SK-N-SH treated with all-trans-retinoic acid at 6 μM for 48 hours (cell line): ENCODE data around the gene MPP7.
"Not testable (repeated sequence)": the region's sequence is repeated elsewhere in the genome, so short reads cannot be mapped to it uniquely, and the experiment has no call there.

Source experiments
- ATAC-seq: fragments of 200-7000 bp; cut with Tn5 transposase; 3 replicates; pipeline ENCODE4 v1.9.1; 2020; ENCODE audit warnings: mild to moderate bottlenecking, moderate library complexity
- ARNTL ChIP-seq: fragments of 450-650 bp; formaldehyde crosslinking; IDR thresholded peaks from 2 replicates; pipeline ENCODE4 v1.5.0; 2020; ENCODE audit warnings: low read depth, mild to moderate bottlenecking, moderate library complexity, borderline replicate concordance
- BACH2 ChIP-seq: fragments of 250-450 bp; sonication (Bioruptor Pico); IDR thresholded peaks from 2 replicates; pipeline ENCODE4 v1.9.0; 2021; ENCODE audit warnings: mild to moderate bottlenecking, borderline replicate concordance
- CSDC2 ChIP-seq: fragments of 250-450 bp; sonication (Bioruptor Pico); IDR thresholded peaks from 2 replicates; pipeline ENCODE4 v1.5.0; 2020; ENCODE audit warnings: mild to moderate bottlenecking, moderate library complexity
- GLIS3 ChIP-seq: fragments of 250-450 bp; sonication (Bioruptor Pico); IDR thresholded peaks from 2 replicates; pipeline ENCODE4 v1.5.0; 2020; ENCODE audit warnings: mild to moderate bottlenecking, moderate library complexity
- ISL1 ChIP-seq: fragments of 250-450 bp; sonication (Bioruptor Pico); IDR thresholded peaks from 2 replicates; pipeline ENCODE4 v2.1.2; 2022; ENCODE audit warnings: mild to moderate bottlenecking, moderate library complexity
- OSR1 ChIP-seq: fragments of 250-450 bp; sonication (Bioruptor Pico); IDR thresholded peaks from 2 replicates; pipeline ENCODE4 v1.8.0; 2022; ENCODE audit warnings: moderate library complexity, mild to moderate bottlenecking, inconsistent platforms
- PATZ1 ChIP-seq: fragments of 250-450 bp; sonication (Bioruptor Pico); IDR thresholded peaks from 2 replicates; pipeline ENCODE4 v1.8.0; 2020; ENCODE audit warnings: mild to moderate bottlenecking, moderate library complexity, borderline replicate concordance
- POU6F1 ChIP-seq: fragments of 250-450 bp; sonication (Bioruptor Pico); IDR thresholded peaks from 2 replicates; pipeline ENCODE4 v1.8.0; 2021; ENCODE audit warnings: low read depth, mild to moderate bottlenecking, moderate library complexity, borderline replicate concordance
- PPARA ChIP-seq: fragments of 250-450 bp; sonication (Bioruptor Pico); IDR thresholded peaks from 2 replicates; pipeline ENCODE4 v1.5.0; 2020; ENCODE audit warnings: mild to moderate bottlenecking, borderline replicate concordance
- RARB ChIP-seq: fragments of 250-450 bp; sonication (Bioruptor Pico); IDR thresholded peaks from 2 replicates; pipeline ENCODE4 v1.8.0; 2021; ENCODE audit warnings: mild to moderate bottlenecking, moderate library complexity
- TCF4 ChIP-seq: fragments of 250-450 bp; sonication (Bioruptor Pico); IDR thresholded peaks from 2 replicates; pipeline ENCODE4 v1.8.0; 2021; ENCODE audit warnings: mild to moderate bottlenecking, moderate library complexity, borderline replicate concordance
- TOX ChIP-seq: fragments of 250-450 bp; sonication (Bioruptor Pico); IDR thresholded peaks from 2 replicates; pipeline ENCODE4 v1.8.0; 2021; ENCODE audit warnings: mild to moderate bottlenecking, moderate library complexity, borderline replicate concordance
- ZC3H10 ChIP-seq: fragments of 250-450 bp; sonication (Bioruptor Pico); IDR thresholded peaks from 2 replicates; pipeline ENCODE4 v1.5.1; 2021; ENCODE audit warnings: mild to moderate bottlenecking, moderate library complexity
- ZFP3 ChIP-seq: fragments of 250-450 bp; sonication (Bioruptor Pico); IDR thresholded peaks from 2 replicates; pipeline ENCODE4 v1.5.0; 2020; ENCODE audit warnings: mild to moderate bottlenecking, moderate library complexity
- ZFP30 ChIP-seq: fragments of 450-650 bp; formaldehyde crosslinking; IDR thresholded peaks from 2 replicates; pipeline ENCODE4 v1.5.0; 2022; ENCODE audit warnings: mild to moderate bottlenecking, moderate library complexity
- ZNF565 ChIP-seq: fragments of 450-650 bp; formaldehyde crosslinking; conservative IDR thresholded peaks from 2 replicates; pipeline ENCODE4 v1.5.0; 2020; ENCODE audit warnings: low read depth, mild to moderate bottlenecking, moderate library complexity
- ZNF70 ChIP-seq: fragments of 450-650 bp; formaldehyde crosslinking; IDR thresholded peaks from 2 replicates; pipeline ENCODE4 v1.5.0; 2020; ENCODE audit warnings: mild to moderate bottlenecking, moderate library complexity
- ZNF8 ChIP-seq: fragments of 450-650 bp; formaldehyde crosslinking; IDR thresholded peaks from 2 replicates; pipeline ENCODE4 v1.5.0; 2020; ENCODE audit warnings: mild to moderate bottlenecking, moderate library complexity
- TF ChIP-seq, protein P1 (sequence below): fragments of 250-450 bp; sonication (Bioruptor Pico); IDR thresholded peaks from 2 replicates; pipeline ENCODE4 v1.5.1; 2020; ENCODE audit warnings: low read depth, mild to moderate bottlenecking, moderate library complexity
- TF ChIP-seq, protein P2 (sequence below): fragments of 250-450 bp; sonication (Bioruptor Pico); IDR thresholded peaks from 2 replicates; pipeline ENCODE4 v1.5.0; 2020; ENCODE audit warnings: mild to moderate bottlenecking, moderate library complexity
- TF ChIP-seq, protein P3 (sequence below): fragments of 250-450 bp; sonication (Bioruptor Pico); IDR thresholded peaks from 2 replicates; pipeline ENCODE4 v1.5.1; 2021; ENCODE audit warnings: mild to moderate bottlenecking, moderate library complexity

MPP7 gene

GRCh38 chr10:28343987-28344895, 41.4 kb upstream of the MPP7 start:
- ATAC-seq = no peak
- TF ChIP-seq, protein P1, sequence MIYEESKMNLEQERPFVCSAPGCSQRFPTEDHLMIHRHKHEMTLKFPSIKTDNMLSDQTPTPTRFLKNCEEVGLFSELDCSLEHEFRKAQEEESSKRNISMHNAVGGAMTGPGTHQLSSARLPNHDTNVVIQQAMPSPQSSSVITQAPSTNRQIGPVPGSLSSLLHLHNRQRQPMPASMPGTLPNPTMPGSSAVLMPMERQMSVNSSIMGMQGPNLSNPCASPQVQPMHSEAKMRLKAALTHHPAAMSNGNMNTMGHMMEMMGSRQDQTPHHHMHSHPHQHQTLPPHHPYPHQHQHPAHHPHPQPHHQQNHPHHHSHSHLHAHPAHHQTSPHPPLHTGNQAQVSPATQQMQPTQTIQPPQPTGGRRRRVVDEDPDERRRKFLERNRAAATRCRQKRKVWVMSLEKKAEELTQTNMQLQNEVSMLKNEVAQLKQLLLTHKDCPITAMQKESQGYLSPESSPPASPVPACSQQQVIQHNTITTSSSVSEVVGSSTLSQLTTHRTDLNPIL = no peak
- TF ChIP-seq RARB (no peak), OSR1 (no peak), ZNF8 (no peak), ZC3H10 (CRISPR knock-in tag) (no peak), PPARA (CRISPR knock-in tag) (no peak), GLIS3 (CRISPR knock-in tag) (no peak)

DNA sequence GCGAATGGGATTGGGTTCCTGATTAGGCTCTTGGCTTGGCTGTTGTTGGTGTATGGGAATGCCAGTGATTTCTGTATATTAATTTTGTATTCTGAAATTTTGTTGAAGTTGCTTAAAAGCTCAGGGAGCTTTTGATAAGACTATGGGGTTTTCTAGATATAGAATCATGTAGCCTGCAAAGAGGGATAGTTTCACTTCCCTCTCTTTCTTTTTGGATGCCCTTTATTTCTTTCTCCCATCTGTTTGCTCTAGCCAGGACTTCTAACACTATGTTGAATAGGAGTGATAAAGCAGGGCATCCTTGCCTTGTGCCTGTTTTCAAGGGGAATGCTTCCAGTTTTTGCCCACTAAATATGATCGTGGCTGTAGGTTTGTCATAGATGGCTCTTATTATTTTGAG, 40.4 kb upstream of the MPP7 start:
- no peak for ATAC-seq

GRCh38 chr10:28341679-28342078, 38.8 kb upstream of the MPP7 start:
- ATAC-seq = not testable (repeated sequence)

More for the DNA sequence above, 40.4 kb upstream of the MPP7 start:
- TF ChIP-seq ZNF8 (no peak), POU6F1 (CRISPR knock-in tag) (no peak), OSR1 (no peak), PPARA (CRISPR knock-in tag) (no peak), TCF4 (CRISPR knock-in tag) (no peak), ZC3H10 (CRISPR knock-in tag) (no peak), ISL1 (CRISPR knock-in tag) (no peak), ZNF565 (no peak), PATZ1 (CRISPR knock-in tag) (no peak), BACH2 (CRISPR knock-in tag) (no peak), ZFP3 (CRISPR knock-in tag) (no peak), CSDC2 (CRISPR knock-in tag) (no peak), TOX (CRISPR knock-in tag) (no peak), ARNTL (CRISPR knock-in tag) (no peak)
- TF ChIP-seq, protein P2, sequence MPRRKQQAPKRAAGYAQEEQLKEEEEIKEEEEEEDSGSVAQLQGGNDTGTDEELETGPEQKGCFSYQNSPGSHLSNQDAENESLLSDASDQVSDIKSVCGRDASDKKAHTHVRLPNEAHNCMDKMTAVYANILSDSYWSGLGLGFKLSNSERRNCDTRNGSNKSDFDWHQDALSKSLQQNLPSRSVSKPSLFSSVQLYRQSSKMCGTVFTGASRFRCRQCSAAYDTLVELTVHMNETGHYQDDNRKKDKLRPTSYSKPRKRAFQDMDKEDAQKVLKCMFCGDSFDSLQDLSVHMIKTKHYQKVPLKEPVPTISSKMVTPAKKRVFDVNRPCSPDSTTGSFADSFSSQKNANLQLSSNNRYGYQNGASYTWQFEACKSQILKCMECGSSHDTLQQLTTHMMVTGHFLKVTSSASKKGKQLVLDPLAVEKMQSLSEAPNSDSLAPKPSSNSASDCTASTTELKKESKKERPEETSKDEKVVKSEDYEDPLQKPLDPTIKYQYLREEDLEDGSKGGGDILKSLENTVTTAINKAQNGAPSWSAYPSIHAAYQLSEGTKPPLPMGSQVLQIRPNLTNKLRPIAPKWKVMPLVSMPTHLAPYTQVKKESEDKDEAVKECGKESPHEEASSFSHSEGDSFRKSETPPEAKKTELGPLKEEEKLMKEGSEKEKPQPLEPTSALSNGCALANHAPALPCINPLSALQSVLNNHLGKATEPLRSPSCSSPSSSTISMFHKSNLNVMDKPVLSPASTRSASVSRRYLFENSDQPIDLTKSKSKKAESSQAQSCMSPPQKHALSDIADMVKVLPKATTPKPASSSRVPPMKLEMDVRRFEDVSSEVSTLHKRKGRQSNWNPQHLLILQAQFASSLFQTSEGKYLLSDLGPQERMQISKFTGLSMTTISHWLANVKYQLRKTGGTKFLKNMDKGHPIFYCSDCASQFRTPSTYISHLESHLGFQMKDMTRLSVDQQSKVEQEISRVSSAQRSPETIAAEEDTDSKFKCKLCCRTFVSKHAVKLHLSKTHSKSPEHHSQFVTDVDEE (CRISPR knock-in tag) = no peak
- TF ChIP-seq, protein P1 = no peak

DNA sequence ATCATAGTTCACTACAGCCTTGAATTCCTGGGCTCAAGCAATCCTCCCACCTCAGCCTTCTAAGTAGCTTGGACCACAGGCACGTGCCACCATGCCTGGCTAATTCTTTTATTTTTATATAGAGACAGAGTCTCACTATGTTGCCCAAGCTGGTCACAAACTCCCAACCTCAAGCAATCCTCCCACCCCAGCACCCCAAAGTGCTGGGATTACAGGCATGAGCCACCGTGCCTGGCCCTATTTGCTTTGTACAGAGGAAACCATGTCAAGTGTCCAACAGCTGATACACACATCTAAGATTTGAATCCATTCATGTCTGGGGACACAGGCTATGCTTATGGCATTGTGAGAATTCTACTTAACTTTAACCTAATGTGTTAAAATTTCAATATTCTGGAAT, 29.9 kb upstream of the MPP7 start:
- no peak for ATAC-seq
- TF ChIP-seq, protein P3, sequence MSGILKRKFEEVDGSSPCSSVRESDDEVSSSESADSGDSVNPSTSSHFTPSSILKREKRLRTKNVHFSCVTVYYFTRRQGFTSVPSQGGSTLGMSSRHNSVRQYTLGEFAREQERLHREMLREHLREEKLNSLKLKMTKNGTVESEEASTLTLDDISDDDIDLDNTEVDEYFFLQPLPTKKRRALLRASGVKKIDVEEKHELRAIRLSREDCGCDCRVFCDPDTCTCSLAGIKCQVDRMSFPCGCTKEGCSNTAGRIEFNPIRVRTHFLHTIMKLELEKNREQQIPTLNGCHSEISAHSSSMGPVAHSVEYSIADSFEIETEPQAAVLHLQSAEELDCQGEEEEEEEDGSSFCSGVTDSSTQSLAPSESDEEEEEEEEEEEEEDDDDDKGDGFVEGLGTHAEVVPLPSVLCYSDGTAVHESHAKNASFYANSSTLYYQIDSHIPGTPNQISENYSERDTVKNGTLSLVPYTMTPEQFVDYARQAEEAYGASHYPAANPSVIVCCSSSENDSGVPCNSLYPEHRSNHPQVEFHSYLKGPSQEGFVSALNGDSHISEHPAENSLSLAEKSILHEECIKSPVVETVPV = no peak
- no peak for TF ChIP-seq ZNF70
- TF ChIP-seq PATZ1 (CRISPR knock-in tag) = no peak
- no peak for TF ChIP-seq GLIS3 (CRISPR knock-in tag)
- no peak for TF ChIP-seq BACH2 (CRISPR knock-in tag)
- no peak for TF ChIP-seq ZFP30 (CRISPR knock-in tag)
- TF ChIP-seq ZFP3 (CRISPR knock-in tag) = no peak
